Measurements from ENCODE around the gene MREG.
"Not testable (repeated sequence)": the region's sequence is repeated elsewhere in the genome, so short reads cannot be mapped to it uniquely, and the experiment has no call there.

MREG gene

GRCh38 chr2:215973954-215974699, 39.2 kb downstream of the MREG start:
- no peak for TF ChIP-seq CTCF (IDR thresholded peaks at IDR 0.05; ENCODE audit: low read depth, low read length)
- DNase-seq (ENCODE audit: extremely low read depth, low read depth), result no peak

GRCh38 chr2:215973145-215973792, 40.1 kb downstream of the MREG start:
- TF ChIP-seq CTCF (IDR thresholded peaks at IDR 0.05; ENCODE audit: low read depth, low read length), result no peak

GRCh38 chr2:215971671-215972070, 41.7 kb downstream of the MREG start:
- no peak for TF ChIP-seq CTCF (IDR thresholded peaks at IDR 0.05; ENCODE audit: low read depth, low read length)
- no peak for DNase-seq (ENCODE audit: extremely low read depth, low read depth)

More at GRCh38 chr2:215973145-215973792, 40.1 kb downstream of the MREG start:
- no peak for DNase-seq (ENCODE audit: extremely low read depth, low read depth)

- DNase-seq (ENCODE audit: extremely low read depth, low read depth), result not testable (repeated sequence)
Measured at GRCh38 chr2:215970894-215971293, 42.5 kb downstream of the MREG start.

- DNase-seq (ENCODE audit: extremely low read depth, low read depth), result no peak
- no peak for TF ChIP-seq CTCF (IDR thresholded peaks at IDR 0.05; ENCODE audit: low read depth, low read length)
Measured at GRCh38 chr2:215970425-215970824, 42.9 kb downstream of the MREG start.

GRCh38 chr2:215969131-215969841, 44.1 kb downstream of the MREG start:
- peak; percentile 16 for DNase-seq (ENCODE audit: extremely low read depth, low read depth)
- no peak for TF ChIP-seq CTCF (IDR thresholded peaks at IDR 0.05; ENCODE audit: low read depth, low read length)

- no peak for TF ChIP-seq CTCF (IDR thresholded peaks at IDR 0.05; ENCODE audit: low read depth, low read length)
- no peak for DNase-seq (ENCODE audit: extremely low read depth, low read depth)
Measured at GRCh38 chr2:215968499-215968898, 44.9 kb downstream of the MREG start.
